NB4 (cell line): Measurements from ENCODE around the gene SYCN.

Experiments used
- DNase-seq: peaks from one replicate; pipeline ENCODE4 v3.0.0; 2010; ENCODE audit warnings: low read depth
- H3K4me3 ChIP-seq: one replicate; pipeline ENCODE4 v1.5.1; 2011; ENCODE audit warnings: mild to moderate bottlenecking, low read depth, low read length, moderate library complexity
- CTCF ChIP-seq: IDR thresholded peaks from one replicate; pipeline ENCODE4 v1.5.1; 2012; ENCODE audit warnings: low read depth, low read length
- MAX ChIP-seq: IDR thresholded peaks from 2 replicates; pipeline ENCODE4 v1.6.1; 2011; ENCODE audit warnings: low read depth, low read length
- MYC ChIP-seq: IDR thresholded peaks from 2 replicates; pipeline ENCODE4 v1.6.1; 2011; ENCODE audit warnings: low read depth, low read length
- POLR2A ChIP-seq: IDR thresholded peaks from 2 replicates; pipeline ENCODE4 v1.6.1; 2011; ENCODE audit warnings: mild to moderate bottlenecking; ENCODE audit not compliant: insufficient read length; ENCODE audit errors: extremely low read depth

Gene SYCN

GRCh38 chr19:39157275-39157996 is 46.6 kb downstream of the SYCN start:
- no peak for DNase-seq
- no peak for TF ChIP-seq CTCF
- TF ChIP-seq POLR2A = no peak
- TF ChIP-seq MAX = no peak
- TF ChIP-seq MYC = no peak
- no peak overlapping the region for H3K4me3 ChIP-seq

DNA sequence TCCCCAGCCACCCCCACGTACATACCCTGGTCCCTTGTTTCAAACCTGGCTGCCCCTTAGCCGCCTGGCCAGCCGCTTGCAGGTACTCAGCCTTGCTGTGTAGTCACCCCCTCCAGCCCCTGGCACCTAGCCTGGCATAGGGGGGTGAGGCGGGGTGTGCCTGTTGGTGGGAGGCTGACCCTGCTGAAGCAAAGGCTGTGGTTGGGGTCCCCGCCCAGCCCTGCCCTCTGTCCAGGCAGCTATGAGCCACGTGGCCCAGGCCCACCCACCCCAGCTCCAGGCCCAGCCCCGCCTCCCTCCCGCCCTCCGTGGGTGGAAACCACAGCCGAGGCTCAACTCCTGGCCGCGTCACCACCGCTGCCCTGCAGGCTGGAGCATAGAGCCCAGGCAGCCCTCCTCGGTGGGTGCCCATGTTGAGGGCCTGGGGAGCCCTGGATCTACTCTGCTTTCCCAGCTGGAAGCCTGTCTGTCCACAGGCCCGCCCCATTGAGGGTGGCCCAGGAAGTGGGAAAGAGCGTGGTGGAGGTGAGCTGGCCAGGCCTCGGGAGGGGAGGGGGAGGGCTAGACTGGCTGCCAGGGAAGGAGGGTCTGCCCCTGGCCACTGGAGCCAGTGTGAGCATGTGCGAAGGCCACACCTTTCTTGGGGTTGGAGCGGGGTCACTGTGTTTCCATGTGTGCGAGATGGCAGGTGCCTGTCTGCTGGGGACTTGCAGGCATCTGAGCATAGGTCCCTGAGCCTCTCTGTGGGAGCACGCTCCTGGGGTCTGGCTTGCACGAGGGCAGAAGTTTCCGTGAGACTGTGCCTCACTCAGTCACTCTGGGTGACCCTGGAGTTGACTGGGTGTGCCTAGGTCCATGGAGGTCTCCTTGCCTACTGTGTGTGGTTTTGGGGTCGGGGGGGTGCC is 47.5 kb downstream of the SYCN start:
- DNase-seq = peak; percentile 31
- no peak for TF ChIP-seq CTCF
- TF ChIP-seq MYC = no peak
- no peak for TF ChIP-seq MAX
- no peak for TF ChIP-seq POLR2A
- no peak overlapping the region for H3K4me3 ChIP-seq

DNA sequence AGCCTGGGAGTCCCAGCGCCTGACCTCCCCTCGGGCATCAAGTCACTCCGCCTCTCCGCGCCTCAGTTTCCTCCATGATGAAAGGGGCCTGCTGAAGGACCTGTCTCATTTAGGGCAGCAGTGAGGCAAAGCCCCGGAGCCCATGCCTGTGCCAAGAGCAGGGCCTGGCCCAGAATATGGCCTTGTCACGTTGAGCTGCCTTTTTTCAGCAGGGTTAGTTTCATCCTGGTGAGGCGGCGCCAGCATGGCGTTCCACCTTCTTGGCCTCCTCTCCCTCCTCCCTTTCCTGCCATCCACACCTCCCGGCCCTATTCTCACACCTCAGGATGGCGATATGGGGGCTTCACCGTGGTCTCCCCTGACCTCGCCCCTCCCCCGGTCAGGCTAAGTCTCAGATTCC is 48.3 kb downstream of the SYCN start:
- no peak for DNase-seq

DNA sequence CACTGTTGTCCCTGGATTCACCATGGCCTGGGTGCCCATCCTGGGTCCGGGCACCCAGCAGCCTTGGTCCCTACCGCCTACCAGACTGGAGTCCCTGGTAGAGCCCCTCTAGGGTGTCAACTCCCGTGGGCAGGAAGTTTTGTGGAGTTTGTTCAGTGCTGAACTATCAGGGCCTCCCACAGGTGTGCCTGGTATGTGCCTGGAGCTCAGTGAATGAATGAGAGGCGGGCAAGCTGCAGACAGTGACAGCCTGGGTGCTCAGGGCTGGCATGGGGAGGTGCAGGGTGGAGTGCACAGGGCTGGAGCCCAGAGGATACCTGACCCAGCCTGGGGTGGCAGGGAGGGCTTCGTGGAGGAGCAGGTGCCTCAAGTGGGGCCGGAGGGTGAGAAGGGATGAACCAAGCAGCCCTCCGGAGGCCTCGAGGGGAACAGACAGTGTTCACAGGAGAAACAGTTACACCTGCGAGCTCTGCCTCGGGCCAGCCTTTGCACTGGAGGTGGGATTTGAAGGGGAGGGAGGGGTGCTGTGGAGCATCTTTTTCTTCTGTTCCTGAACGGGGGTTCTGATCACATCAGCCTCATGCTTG is 48.9 kb downstream of the SYCN start:
- no peak overlapping the region for H3K4me3 ChIP-seq
- DNase-seq = no peak
- TF ChIP-seq CTCF (no peak), POLR2A (no peak), MYC (no peak), MAX (no peak)

More for the DNA sequence above, 48.3 kb downstream of the SYCN start:
- no peak overlapping the region for H3K4me3 ChIP-seq
- TF ChIP-seq MYC (no peak), CTCF (no peak), POLR2A (no peak), MAX (no peak)

GRCh38 chr19:39154629-39155100 is 49.4 kb downstream of the SYCN start:
- no peak for DNase-seq
- TF ChIP-seq POLR2A = no peak
- TF ChIP-seq MAX = no peak
- TF ChIP-seq MYC = no peak
- no peak for TF ChIP-seq CTCF
- H3K4me3 ChIP-seq = no peak overlapping the region
